Activated naive CD8-positive, alpha-beta T cell treated with anti-CD3 and anti-CD28 coated beads, Interleukin-2, amount 10 ng/mL, durations not matched to agents 7 days and 5 days (primary cell): ENCODE data around the gene ERF. TPM values are rescaled to one million over a fixed set of nuclear protein-coding genes. Genes with fewer than 3 reads are reported as not detected.
A peak's percentile ranks its signal among the peaks of the same experiment; 100 is the strongest.

ENCODE experiments used
- ATAC-seq: fragments of 150-1000 bp; cut with Tn5 transposase; one replicate; pipeline ENCODE4 v1.10.0; 2021; ENCODE audit warnings: low read depth, moderate library complexity
- POLR2A ChIA-PET: fragments of 350-600 bp; sonication (Branson Sonifier 250); formaldehyde crosslinking; loops from one replicate; lab custom pipeline; 2021; ENCODE audit warnings: antibody characterized with exemption; lab: Charles Lee
- DNase-seq: peaks from one replicate; pipeline ENCODE4 v3.0.0; 2021
- H3K27ac Mint-ChIP-seq: one replicate; pipeline ENCODE4 v1.8.0; 2022; ENCODE audit warnings: mild to moderate bottlenecking, mixed read lengths
- H3K27me3 Mint-ChIP-seq: one replicate; pipeline ENCODE4 v1.8.0; 2022; ENCODE audit warnings: mild to moderate bottlenecking, moderate library complexity, mixed read lengths
- H3K36me3 Mint-ChIP-seq: one replicate; pipeline ENCODE4 v1.8.0; 2021; ENCODE audit warnings: mild to moderate bottlenecking, mixed read lengths
- H3K4me1 Mint-ChIP-seq: one replicate; pipeline ENCODE4 v1.8.0; 2021; ENCODE audit warnings: mixed read lengths
- H3K4me3 Mint-ChIP-seq: one replicate; pipeline ENCODE4 v1.8.0; 2022; ENCODE audit warnings: mild to moderate bottlenecking, moderate library complexity, mixed read lengths
- H3K9me3 Mint-ChIP-seq: one replicate; pipeline ENCODE4 v1.8.0; 2021; ENCODE audit warnings: mixed read lengths
- total RNA-seq, 2 experiments: library from RNA; stranded (reverse); gene quantifications; one replicate each; pipeline ENCODE4 v1.2.3, GENCODE V29; 2021

The ERF gene
- total RNA-seq, 2 experiments from 2014 or later, result 51.1 to 57.5 TPM

DNA sequence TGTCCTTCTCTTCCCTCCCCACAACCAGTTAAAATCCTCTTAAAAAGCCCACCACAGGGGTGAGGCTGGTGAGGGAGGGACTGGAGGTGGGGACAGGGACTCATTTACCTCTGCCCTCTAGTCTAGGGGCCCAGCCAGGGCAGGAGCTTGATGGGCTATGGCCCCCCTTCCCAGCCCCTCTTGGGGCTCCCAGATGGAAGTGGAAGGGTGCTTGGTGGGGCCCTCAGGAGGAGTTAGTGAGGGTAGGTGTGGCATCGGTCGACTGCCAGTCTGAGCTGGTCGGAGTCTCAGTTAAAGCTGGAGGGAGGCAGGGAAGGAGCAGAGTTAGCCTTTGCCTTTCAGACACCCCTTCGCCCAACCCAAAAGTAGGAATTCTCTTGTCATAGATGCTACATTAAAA, 24.4 kb downstream of the ERF start:
- ATAC-seq, result no peak
- Mint-ChIP-seq H3K4me1 (peaks cover 10% of the 10 kb centered on the region), H3K36me3 (peaks cover 29% of the 10 kb centered on the region), H3K27me3 (no peaks in the 10 kb centered on the region), H3K9me3 (no peaks in the 10 kb centered on the region), H3K27ac (peak overlapping the region; percentile 28), H3K4me3 (no peak overlapping the region)
- POLR2A ChIA-PET, result interaction anchor here (1.5 to 1.6 kb wide), 2 partner anchors 10 to 12 kb away, joined by 5 to 8 read pairs; partner anchors contain the start of genes GSK3A and ZNF526
- no peak for DNase-seq

DNA sequence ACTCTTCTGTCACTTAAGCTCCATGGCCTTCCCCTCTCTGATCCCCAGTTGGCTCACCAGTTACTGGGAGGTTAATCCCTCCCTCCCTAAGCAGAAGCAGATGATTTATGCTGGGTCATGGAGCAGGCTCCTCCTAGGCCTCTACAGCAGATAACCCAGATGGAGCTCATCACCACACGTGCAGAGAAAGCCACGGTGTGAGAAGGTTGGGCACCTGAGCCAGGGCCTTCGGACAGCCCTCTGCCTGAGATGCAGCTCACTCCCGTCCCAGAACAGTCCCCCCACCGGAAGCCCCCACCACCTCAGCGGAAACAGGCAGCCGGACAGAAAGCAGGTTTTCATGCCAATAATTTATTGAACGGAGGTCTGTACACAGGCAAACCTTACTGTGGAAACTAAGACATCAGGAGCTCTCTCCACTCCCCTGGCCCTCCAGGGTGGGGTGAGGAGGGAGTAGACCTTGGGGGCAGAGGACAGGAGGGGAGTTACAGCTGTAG, 25.0 kb downstream of the ERF start:
- ATAC-seq (no peak), DNase-seq (no peak)
- Mint-ChIP-seq H3K36me3 (peaks cover 30% of the 10 kb centered on the region), H3K27ac (peak overlapping the region; percentile 70), H3K4me1 (peaks cover 10% of the 10 kb centered on the region), H3K4me3 (no peak overlapping the region), H3K9me3 (no peaks in the 10 kb centered on the region), H3K27me3 (no peaks in the 10 kb centered on the region)
- POLR2A ChIA-PET, result interaction anchor here (1.5 to 1.6 kb wide), 2 partner anchors 9 to 12 kb away, joined by 5 to 8 read pairs; partner anchors contain the start of genes GSK3A and ZNF526

DNA sequence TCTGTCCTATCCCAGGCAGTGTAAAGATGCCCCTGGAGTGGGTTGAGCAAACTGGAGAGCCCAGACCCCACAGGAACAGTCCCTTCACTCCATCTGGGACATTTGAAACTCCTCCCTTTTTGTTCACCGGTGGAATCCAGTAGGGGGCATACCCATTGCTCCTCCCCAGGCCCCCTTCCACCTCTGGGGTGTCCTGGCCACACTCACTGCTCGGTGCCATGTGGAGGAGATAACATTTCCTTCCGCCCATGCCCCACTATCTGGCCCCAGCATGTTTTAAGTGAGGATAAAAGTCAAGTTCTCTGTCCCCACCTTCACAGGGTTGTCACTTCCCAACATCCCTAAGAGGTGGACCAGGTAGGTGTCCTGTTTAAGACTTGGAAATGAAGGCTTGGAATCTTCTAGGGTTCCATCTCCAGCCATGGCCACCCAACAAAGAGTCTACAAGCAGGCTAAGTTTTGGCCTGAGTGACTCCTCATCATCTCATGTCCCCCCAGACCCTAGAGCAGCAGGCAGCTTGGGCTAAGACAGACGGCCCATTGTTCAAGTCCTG, 25.6 kb downstream of the ERF start:
- Mint-ChIP-seq H3K27me3 (no peaks in the 10 kb centered on the region), H3K4me1 (peaks cover 10% of the 10 kb centered on the region), H3K4me3 (no peak overlapping the region), H3K36me3 (peaks cover 30% of the 10 kb centered on the region), H3K27ac (peak overlapping the region; percentile 60), H3K9me3 (no peaks in the 10 kb centered on the region)
- ATAC-seq (no peak), DNase-seq (no peak)
- POLR2A ChIA-PET, result interaction anchor here (1.5 to 1.6 kb wide), 2 partner anchors 9 to 13 kb away, joined by 5 to 8 read pairs; partner anchors contain the start of genes GSK3A and ZNF526

DNA sequence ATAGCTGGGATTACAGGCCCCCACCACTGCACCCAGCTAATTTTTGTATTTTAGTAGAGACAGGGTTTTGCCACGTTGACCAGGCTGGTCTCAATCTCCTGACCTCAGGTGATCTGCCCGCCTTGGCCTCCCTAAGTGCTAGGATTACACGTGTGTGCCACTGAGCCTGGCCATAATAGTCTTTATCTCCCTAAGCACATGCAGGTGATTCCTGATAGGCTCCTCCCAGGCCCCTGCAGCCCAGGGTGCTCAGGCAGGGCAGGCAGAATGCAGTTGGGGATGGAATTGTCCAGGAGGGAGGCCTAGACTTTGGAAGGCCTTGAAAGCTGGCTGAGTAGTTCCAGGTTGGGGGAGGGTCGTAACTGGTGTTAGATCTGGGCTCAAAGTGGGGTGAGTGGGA, 26.3 kb downstream of the ERF start:
- no peak for DNase-seq
- Mint-ChIP-seq H3K27ac (no peak overlapping the region), H3K27me3 (no peaks in the 10 kb centered on the region), H3K36me3 (peaks cover 30% of the 10 kb centered on the region), H3K4me3 (no peak overlapping the region), H3K4me1 (peaks cover 10% of the 10 kb centered on the region), H3K9me3 (no peaks in the 10 kb centered on the region)
- POLR2A ChIA-PET, result no interaction called here
- no peak for ATAC-seq

DNA sequence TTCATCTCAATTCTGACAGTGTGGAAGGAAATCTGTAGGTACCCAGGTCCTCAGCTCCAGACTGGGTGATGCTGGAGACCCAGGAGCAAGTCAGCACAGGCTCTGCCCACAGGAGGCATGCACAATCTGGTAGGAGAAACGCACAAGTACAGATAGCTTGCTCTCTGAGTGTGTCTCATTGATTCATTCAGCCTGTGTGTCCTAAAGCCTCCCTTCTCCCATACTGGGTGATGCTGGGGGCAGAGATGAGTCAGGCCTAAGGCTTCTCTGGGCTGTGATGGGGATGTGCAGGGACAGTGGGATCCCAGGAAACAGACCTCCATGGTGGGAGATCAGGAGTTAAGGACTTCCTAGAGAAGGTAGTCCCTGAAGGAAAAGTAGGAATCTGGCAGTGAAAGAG, 28.0 kb downstream of the ERF start:
- H3K36me3 Mint-ChIP-seq, result peaks cover 27% of the 10 kb centered on the region
- POLR2A ChIA-PET, result no interaction called here
- H3K9me3 Mint-ChIP-seq, result no peaks in the 10 kb centered on the region
- DNase-seq (no peak), ATAC-seq (no peak)
- no peak overlapping the region for H3K27ac Mint-ChIP-seq
- peaks cover 19% of the 10 kb centered on the region for H3K4me1 Mint-ChIP-seq
- H3K27me3 Mint-ChIP-seq, result no peaks in the 10 kb centered on the region
- no peak overlapping the region for H3K4me3 Mint-ChIP-seq

DNA sequence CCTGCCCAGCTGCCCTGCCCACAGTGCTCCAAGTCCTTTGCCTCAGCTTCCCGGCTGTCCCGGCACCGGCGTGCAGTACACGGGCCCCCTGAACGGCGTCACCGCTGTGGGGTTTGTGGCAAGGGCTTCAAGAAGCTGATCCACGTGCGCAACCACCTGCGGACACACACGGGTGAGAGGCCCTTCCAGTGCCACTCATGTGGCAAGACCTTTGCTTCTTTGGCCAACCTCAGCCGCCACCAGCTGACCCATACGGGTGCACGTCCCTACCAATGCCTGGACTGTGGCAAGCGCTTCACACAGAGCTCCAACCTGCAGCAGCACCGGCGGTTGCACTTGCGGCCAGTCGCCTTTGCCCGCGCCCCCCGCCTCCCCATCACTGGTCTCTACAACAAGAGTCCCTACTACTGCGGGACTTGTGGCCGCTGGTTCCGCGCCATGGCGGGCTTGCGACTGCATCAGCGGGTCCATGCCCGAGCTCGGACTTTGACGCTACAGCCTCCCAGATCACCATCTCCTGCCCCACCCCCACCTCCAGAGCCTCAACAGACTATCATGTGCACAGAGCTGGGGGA, 29.1 kb downstream of the ERF start:
- Mint-ChIP-seq H3K27me3 (no peaks in the 10 kb centered on the region), H3K27ac (no peak overlapping the region), H3K4me3 (no peak overlapping the region), H3K36me3 (peaks cover 27% of the 10 kb centered on the region), H3K4me1 (peaks cover 20% of the 10 kb centered on the region), H3K9me3 (no peaks in the 10 kb centered on the region)
- ATAC-seq (no peak), DNase-seq (no peak)
- POLR2A ChIA-PET, result interaction anchor here (0.6 to 0.9 kb wide), 2 partner anchors 26 to 114 kb away, joined by 3 read pairs; no protein-coding TSS in a partner anchor

DNA sequence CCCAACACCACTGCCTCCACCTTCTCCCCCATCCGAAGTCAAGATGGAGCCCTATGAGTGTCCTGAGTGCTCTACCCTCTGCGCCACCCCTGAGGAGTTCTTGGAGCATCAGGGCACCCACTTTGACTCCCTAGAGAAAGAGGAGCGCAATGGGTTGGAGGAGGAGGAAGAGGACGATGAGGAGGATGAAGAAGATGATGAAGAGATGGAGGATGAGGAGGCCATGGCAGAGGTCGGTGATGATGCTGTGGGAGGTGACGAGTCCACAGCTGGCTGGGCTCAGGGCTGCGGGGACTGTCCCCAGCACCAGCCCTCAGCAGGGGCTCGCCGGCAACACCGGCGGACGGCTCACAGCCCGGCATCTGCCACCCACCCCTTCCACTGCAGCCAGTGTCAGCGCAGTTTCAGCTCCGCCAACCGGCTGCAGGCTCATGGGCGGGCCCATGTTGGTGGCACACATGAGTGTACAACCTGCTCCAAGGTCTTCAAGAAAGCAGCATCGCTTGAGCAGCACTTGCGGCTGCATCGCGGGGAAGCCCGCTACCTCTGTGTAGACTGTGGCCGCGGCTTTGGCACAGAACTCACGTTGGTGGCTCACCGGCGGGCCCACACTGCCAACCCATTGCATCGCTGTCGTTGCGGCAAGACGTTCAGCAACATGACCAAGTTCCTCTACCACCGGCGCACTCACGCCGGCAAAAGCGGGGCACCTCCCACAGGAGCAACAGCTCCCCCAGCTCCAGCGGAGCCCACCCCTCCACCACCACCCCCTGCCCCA, 29.8 kb downstream of the ERF start:
- Mint-ChIP-seq H3K4me3 (no peak overlapping the region), H3K9me3 (no peaks in the 10 kb centered on the region), H3K27me3 (no peaks in the 10 kb centered on the region), H3K27ac (no peak overlapping the region), H3K4me1 (peaks cover 21% of the 10 kb centered on the region), H3K36me3 (peaks cover 29% of the 10 kb centered on the region)
- DNase-seq (no peak), ATAC-seq (no peak)
- POLR2A ChIA-PET, result interaction anchor here (0.9 kb wide), 1 partner anchor 26 kb away, joined by 3 read pairs; no protein-coding TSS in a partner anchor

DNA sequence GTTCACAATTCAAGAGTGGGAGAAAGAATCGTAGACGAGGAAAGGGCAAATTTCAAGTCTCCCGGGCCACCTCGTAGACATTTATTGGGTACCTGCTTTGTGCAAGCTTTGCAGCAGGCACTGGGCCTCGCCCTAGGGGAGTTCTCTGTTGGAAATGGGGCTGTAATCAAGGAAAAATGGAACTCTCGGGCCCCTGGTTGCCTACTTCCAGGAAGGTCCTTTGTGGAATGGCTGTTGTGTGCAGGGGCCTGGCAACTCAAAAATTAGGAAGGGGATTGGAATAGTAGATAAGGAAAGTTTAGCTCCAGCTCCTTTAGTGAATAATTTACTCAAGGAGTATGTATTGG, 34.2 kb downstream of the ERF start:
- no peaks in the 10 kb centered on the region for H3K9me3 Mint-ChIP-seq
- peak overlapping the region; percentile 97 for H3K4me3 Mint-ChIP-seq
- ATAC-seq, result no peak
- POLR2A ChIA-PET, result interaction anchor here (0.8 to 2.3 kb wide), 10 partner anchors 10 to 59 kb away, joined by 3 to 7 read pairs (median 4); partner anchors contain the start of gene GSK3A
- DNase-seq, result no peak
- H3K4me1 Mint-ChIP-seq, result peaks cover 34% of the 10 kb centered on the region
- H3K36me3 Mint-ChIP-seq, result peaks cover 23% of the 10 kb centered on the region
- H3K27ac Mint-ChIP-seq, result peak overlapping the region; percentile 95
- no peaks in the 10 kb centered on the region for H3K27me3 Mint-ChIP-seq

DNA sequence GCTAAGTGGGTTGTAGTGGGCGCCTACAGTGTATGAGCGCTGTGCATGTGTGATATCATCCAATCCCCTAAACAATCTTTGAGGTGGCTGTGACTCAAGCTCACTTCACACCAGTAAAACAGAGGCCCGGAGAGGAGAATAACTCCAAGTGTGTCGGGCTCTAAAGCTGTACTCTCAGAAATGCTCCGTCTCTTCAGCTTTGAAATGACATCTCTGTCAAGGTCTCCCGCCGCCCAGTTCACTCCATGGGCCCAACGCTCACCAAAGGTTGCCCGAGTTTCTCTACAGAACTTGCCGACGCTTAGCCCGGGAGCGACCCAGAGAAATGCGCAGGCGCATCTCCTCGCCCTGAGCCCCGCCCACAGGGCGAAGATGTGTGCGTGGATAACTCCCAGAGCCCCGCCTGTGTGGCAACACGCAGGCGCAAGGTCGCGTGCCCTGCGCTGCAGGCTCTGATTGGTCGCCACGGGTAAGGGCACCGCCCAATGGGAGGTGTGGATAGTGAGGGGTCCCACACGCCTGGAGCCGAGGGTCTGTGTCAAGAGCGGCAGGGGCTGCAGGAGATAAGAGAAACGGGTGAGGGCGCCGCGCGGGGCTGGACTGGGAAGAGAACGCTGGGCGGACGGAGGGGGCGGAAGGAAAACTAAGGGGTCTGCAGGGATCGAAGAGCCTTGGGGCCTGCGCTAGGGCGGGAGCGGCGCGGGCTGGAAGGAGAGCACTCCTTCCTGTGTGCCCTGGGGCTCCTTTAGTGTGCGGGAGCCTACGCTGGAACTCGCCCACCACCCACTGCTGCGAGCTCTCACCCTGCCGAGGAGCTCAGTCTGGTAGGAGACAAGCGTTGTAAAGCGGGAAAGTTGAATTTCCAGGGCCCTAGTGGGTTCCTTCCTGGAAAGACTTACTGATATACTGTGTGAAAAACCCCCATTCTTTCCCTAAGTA, 34.8 kb downstream of the ERF start, which contains the start of gene ZNF526:
TSS of gene ZNF526 (plus strand) at position 501 of the 939 bp plus-strand sequence. CDS start 4,092 bp downstream, outside the sequence.
- peaks cover 24% of the 10 kb centered on the region for H3K36me3 Mint-ChIP-seq
- peaks cover 40% of the 10 kb centered on the region for H3K4me1 Mint-ChIP-seq
- no peaks in the 10 kb centered on the region for H3K9me3 Mint-ChIP-seq
- ATAC-seq, result peak; percentile 82
- peak within 1 kb of the TSS; percentile 97 for H3K4me3 Mint-ChIP-seq
- POLR2A ChIA-PET, result interaction anchor here (0.6 to 2.3 kb wide), 15 partner anchors 10 to 144 kb away, joined by 3 to 18 read pairs (median 5); partner anchors contain the start of genes GSK3A and ZNF574
- peak within 1 kb of the TSS; percentile 95 for H3K27ac Mint-ChIP-seq
- H3K27me3 Mint-ChIP-seq, result no peaks in the 10 kb centered on the region
- DNase-seq, result peak; percentile 97

DNA sequence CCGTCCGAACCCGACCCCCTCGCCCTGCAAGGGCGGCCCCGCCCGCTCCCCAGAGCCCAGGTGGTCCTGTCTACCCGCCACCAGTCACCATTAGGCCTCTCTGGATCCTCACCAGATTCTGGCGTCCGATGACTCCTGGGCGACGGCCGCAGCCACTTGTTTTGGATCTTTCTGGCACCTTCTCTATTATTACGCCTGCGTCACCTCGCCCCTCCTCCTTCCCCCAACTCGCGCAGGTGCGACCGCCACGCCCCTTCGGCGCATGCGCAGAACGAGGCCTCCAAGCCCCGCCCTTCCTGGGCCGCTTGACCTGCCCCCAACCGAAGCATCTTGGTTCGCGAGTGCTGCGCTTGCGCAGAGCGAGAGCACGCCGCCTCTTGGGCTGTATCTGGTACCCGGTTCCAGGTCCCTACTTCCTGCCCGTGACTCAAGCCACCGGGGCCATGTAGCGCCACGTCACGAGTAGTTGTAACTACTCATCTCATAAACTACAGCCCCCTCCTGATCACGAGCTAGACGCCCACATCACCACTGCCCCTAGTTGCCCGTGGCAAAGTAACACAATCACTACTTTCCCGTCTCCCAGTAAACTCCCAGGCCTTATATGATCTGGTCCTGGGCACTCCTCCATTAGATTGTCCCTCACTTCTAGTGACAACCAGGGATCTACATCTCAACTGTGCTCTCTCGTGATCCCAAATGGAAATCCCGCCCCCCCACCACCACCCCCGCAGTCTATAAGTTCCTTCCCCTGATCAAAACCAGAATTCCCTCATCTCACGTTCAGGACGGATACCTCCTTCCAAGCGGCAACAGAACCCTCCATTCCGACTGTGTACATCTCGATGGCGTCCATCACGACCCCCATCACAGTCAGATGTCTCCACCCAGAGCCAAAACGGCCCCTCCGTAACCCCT, 37.1 kb downstream of the ERF start, which contains the start of gene DEDD2:
TSS of gene DEDD2 (minus strand) at position 158 of the 918 bp plus-strand sequence. CDS start 670 bp downstream, outside the sequence.
- POLR2A ChIA-PET, result interaction anchor here (0.8 to 2.2 kb wide), 5 partner anchors 10 to 66 kb away, joined by 3 to 14 read pairs (median 10); partner anchors contain the start of gene GSK3A
- peaks cover 33% of the 10 kb centered on the region for H3K36me3 Mint-ChIP-seq

More for the DNA sequence above, 37.1 kb downstream of the ERF start, which contains the start of gene DEDD2:
- Mint-ChIP-seq H3K27ac (peak within 1 kb of the TSS; percentile 95), H3K4me3 (peak within 1 kb of the TSS; percentile 93), H3K9me3 (no peaks in the 10 kb centered on the region), H3K4me1 (peaks cover 59% of the 10 kb centered on the region), H3K27me3 (no peaks in the 10 kb centered on the region)
- peak; percentile 100 for DNase-seq
- ATAC-seq, result peak; percentile 76
